GM11168 (cell line): ENCODE data around the gene KANSL1.

ENCODE experiments used
- in situ Hi-C: fragments of 300-500 bp; cut with MboI; formaldehyde crosslinking; loops from one replicate; pipeline ENCODE4 v1.12.0; 2022; ENCODE audit warnings: low sequenced_read_pairs; ENCODE audit not compliant: unreplicated experiment

KANSL1 gene

DNA sequence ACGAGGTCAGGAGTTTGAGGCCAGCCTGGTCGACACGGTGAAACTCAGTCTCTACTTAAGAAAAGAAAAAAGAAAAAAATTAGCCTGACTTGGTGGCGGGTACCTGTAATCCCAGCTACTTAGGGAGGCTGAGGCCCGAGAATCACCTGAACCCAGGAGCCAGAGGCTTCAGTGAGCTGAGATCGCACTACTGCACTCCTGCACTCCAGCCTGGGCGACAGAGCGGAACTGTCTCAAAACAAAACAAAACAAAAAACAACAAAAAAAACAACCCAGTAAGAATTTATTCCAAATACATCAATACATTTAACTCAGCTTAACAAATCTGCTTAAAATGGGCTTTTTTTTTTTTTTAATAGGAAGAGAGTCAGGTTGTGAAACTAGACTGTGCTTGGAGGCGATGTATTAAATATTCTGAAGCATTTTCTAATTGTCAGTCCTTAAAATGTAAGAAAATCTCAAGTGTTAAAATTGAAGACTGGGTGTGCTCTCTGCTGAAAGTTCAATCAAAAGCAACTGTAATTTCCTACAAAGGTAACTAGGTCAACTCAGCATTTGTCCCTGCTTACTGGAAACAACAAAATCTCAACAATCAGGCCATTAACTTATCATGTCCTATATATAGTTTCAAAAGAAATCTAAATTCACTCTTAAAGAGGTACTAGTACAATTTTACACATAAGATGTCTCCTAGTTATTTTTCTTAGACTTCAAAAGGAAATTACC, 23.2 kb downstream of the KANSL1 start:
- in situ Hi-C loops, result no loop called here

DNA sequence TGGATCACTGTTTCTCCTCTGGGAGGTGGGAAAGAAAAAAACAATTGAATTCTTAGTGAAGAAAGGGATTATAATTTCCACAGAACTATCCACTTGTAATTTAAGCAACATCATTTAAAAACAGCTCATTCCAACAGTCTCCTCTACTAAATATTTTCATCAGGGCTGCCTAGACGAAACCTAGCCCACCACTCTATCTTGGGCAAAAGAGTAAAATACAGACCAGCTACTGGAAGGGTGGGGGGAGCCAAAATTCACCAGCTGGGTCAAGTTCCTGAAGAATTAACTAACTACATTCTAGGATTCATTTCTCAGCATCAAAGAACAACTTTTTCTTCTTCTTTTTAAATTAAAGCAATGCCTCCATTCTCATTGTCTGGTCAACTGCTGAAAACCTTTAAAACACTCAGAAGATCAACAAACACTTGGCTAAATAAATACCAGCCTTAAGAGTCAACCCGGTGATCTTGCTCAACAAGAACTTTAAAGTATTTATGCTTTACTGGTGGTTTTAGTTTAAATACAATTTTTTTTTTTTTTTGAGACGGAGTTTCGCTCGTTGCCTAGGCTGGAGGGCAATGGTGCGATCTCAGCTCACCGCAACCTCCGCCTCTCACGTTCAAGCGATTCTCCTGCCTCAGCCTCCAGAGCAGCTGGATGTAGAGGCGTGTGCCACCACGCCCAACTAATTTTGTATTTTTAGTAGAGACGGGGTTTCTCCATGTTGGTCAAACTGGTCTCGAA, 25.2 kb downstream of the KANSL1 start:
- in situ Hi-C loops, result no loop called here

DNA sequence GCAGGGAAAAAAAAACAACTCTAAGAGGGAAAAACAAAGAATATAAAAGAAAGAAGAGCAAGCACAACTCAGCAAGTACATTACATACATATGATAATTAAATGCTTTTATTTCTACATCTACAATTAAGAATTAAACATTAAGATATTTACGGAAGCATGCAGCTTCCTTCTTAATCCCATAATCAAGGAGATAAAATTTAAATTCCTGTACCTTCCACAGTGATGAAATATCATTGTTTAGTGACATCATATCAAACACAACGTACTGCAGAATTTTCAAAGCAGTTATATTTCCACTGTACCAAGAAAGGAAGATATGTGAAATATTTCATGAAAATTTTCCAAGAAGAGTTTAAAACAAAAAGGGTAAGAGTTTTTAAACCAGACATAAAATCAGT, 26.0 kb downstream of the KANSL1 start:
- in situ Hi-C loops, result no loop called here

DNA sequence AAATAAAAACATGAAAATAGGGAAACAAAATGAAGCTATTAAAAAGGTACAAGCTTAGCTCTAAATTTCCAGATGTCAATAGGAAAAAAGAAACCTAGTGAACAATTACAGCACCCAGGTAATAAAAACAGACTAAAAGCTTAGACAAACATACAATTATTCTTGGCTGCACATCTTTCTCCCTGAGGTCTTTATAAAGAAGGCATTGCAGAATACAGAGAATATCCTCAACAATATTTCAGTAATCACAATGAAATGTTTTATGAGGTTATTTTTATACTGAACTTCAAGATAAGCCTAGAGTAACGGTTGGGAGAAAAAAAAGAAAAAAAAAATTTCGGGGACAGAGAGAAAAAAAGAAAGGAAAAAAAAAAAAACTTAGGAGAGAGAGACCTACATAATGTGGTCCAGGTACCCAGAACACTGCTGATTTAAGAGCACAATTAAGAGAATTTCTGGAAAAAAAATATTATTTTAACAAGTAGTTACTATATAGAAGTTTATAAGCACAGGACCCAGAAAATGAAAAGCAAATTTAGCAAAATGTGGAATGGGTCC, 26.5 kb downstream of the KANSL1 start:
- in situ Hi-C loops, result no loop called here

DNA sequence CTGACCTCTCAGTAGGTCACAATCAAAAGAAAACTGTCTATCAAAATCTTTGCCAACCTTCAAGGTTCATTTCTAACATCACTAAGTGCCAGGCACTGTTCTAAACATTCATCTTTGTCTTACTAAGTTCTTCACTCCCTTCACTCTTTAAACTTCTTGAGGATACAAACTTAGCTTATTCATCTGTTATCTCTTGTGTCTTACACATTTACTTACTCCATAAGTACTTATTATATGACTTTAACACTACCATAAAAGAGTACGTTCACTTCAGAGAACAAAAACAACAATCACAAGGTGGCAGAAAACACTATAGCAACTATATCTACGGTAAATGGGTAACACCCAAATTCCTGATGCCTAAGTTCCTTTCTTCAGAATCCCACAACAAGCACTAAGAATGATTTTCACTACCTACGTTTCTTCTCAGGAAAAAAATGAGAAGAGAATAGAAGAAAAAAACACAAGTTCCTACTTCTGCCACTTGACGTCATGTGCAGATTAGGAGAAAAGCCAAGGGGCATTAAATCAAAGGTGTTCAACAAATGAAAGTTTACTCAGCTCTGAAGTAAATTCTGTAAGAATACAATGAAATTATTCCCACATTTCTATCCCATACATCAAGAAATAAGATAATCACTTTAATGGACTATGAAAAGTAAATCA, 29.2 kb downstream of the KANSL1 start:
- in situ Hi-C loops, result no loop called here

DNA sequence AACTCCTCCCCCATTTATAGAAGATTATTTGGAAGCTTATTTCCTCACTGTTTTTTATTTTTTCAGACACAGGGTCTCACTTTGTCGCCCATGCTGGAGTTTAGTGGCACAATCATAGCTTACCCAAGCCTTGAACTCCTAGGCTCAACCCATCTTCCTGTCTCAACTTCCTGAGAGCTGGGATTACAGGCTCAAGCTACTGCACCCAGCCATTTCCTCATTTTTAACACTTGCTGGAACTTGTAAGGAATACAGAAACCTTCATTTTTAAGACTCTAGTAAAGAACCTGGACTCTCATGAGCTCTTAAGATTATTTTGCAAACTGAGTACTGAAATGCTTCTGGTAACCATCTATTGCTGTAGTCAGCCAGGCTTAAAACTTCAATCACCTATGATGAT, 29.9 kb downstream of the KANSL1 start:
- in situ Hi-C loops, result no loop called here

DNA sequence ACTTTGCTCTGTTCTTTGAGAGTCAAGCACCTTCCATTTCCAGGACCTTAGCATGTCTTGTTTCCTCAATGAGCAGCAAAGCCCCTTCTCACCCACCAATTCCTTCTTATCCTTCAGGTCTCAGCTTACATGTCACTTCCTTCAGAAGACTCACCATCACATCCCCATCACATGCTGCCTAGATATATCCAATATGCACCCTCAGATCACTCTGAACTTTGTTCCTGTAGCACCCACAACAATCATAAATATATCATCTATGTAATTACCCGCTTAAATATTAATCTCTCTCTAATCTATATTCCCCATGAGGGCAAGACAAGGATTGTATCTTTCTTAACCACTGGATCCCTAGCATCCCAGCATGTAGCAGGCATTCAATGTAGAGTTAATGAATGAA, 30.4 kb downstream of the KANSL1 start:
- in situ Hi-C loops, result no loop called here

DNA sequence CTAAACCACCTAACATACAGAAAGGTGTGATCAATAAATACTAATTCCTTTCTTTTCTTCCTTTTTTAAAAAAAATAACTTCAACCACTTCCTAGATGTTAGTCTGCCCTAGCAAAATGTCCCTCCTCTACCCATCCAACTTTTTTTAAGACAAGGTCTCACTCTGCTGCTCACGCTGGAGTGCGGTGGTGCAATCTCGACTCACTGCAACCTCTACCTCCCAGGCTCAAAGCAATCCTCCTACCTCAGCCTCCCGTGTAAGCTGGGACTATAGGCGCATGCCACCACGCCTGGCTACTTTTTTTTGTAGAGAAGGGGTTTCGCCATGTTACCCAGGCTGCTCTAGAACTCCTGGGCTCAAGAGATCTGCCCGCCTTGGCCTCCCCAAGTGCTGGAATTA, 33.1 kb downstream of the KANSL1 start:
- in situ Hi-C loops, result no loop called here

DNA sequence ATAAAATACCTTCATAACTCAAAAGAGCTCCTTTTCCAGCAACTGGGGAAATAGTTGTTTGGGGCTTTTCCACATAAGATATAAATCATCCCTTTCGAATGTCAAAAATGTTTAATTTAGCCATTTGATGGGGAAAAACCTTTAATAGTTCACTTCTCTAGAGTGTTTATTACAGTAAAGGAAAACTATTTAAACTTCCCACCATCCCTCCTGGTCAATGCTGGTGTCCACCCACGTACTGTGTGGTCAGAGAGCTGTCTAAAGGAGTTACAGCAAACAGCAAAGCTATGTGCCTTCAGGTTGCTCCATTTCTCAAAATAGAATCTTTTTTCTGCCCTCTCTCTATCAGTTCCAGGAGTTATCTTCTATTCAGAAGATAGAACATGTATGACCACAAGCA, 33.5 kb downstream of the KANSL1 start:
- in situ Hi-C loops, result no loop called here

DNA sequence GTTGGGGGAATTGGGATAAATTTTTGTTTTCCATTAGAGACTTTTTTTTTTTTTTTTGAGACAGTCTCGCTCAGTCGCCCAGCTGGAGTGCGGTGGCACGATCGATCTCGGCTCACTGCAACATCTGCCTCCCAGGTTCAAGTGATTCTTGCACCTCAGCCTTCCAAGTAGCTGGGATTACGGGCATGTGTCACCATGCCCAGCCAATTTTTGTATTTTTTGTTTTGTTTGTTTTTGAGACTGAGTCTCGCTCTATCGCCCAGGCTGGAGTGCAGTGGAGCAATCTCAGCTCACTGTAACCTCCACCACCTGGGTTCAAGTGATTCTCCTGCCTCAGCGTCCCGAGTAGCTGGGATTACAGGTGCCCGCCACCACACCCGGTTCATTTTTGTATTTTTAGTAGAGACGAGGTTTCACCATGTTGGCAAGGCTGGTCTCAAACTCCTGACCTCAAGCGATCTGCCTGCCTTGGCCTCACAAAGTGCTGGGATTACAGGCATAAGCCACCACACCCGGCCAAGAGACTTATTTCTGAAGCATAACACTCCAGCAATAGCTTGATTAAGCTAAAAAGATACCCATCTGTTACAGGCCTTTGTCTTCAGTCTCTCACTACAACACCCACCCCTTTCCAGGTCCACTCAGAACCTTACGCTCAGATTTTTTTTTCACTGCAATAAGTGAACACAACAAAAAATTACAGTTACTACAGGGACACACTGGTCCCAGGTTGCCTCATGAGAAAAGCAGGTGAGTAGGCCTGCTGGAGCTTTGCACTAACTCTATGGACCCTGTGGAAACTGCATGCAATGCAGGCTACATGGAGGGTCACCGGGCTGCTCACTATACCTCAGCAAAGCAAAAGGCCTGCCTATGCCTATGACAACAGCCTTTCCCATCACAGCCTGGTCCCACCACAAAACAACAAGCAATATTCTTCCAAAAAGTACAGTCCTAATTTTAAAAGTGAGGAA, 34.6 kb downstream of the KANSL1 start:
- in situ Hi-C loops, result no loop called here

DNA sequence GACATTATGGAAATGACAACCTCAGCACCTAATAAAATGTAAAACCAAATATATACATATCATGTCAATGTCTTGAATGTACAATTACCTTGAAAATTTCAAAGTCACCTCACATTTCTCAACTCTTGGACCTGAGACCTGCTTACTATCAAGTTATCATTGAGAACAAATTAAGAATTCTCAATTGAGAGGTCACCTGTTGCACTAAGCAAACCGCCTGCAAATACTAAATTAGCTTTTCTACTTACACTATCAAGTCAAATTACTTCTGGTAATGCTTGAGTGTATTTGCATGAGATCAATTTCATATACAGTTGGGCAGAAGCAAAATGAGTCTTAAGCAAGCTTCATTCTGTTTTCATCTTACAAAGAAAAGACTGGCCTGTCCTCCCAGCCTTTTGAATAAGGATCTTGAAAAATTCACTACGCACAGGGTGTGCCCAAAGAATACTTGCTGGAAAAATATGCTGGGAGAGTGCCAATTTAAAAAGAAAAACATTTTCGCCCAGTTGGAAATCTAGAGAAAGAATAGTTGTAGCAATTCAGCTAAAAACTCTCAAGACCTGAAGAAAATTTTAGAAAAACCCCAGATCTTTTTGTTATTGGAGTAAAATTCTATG, 35.7 kb downstream of the KANSL1 start:
- in situ Hi-C loops, result no loop called here

DNA sequence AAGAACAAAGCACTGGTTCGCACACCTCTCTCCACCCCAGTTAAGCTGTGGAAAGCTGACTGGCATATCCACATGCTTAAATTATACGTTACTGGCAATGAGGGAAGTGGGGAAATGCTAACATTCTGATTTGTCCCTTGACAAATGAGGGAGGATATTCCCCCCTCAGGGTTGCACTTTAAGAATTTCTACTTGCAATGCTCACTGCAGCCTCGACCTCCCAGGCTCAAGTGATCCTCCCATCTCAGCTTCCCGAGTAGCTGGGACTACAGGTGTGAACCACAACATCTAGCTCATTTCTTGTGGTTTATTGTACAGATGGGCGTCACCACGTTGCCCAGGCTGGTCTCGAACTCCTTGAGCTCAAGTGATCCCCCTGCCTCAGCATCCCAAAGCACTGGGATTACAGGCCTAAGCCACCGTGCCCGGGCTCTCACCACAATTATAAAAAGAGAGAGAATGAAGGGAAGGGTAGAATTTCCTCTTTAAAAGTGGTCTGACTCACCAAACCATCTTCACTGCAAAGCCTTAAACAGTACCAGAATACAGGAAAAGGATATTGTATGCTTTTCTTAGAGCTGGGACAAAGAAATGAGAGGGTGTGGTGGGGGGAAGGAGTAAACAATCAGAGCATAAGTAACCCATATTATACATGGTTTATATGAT, 38.9 kb downstream of the KANSL1 start:
- in situ Hi-C loops, result no loop called here

DNA sequence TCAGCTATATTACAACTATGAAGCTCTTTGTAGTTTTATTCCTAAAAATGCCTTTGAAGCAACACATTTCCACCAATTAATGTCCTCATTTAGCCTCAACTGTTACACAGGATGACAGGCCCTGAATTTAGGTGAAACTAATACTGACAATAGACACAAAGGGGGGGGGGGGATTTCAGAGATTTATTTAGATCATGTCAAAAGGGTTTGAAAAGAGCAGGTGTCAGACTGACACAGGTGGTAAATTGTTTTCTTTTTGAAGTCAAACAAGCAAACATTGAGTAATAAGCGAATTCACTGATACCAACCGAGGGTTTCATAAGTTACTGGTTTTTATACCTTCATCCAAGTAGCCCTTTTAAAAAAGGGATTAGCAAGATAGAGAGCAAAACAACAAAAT, 40.8 kb downstream of the KANSL1 start:
- in situ Hi-C loops, result no loop called here

DNA sequence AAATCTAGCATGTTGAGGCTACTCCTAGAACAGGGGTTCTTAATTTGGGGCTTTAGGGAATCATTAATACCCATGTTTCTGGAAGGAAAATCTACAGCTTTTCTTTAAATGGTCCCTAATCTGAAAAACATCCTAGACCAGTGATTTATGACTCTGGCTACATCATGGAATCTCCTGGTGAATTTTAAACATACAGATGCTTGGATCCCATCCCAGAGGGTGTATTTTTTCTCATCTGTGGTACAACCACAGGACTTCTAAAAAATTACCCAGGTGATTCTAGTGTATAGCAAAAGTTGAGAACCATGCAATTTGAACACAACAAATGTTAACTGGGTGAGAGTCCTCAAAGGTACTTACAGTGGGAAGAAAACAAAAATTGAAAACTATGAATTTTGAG, 41.5 kb downstream of the KANSL1 start:
- in situ Hi-C loops, result no loop called here

DNA sequence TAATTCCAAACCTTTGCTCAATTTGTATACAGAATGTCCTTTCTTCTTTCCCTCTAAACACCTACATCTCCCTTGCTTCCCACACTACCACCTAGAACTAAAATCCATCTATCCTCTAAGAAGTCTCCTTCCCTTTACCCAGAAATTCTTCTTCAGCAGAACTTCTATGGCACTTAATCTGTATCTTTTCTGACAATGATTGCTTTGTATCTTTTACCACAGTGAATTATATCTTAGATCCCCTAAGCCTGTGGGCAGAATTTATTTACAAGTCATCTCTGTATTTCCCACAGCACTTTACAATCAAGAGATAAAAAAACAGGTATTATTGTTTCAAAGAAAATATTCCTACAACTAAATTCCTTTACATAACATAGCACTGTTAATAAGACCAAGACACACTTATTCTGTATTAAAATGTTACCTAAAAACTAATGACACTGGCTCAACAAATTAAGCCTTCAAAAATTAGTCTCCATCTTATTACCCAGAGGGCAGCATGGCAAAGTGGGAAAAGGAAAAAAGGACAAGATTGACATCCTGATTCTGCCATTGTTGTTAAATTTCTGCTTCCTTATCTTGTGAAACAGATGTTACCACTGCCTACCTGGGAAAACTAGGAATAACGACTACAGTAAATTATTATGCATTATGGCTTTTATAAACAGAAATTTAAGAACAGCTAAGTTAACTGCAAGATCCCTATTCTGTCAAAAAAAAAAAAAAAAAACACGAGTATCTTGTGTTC, 42.8 kb downstream of the KANSL1 start:
- in situ Hi-C loops, result no loop called here

DNA sequence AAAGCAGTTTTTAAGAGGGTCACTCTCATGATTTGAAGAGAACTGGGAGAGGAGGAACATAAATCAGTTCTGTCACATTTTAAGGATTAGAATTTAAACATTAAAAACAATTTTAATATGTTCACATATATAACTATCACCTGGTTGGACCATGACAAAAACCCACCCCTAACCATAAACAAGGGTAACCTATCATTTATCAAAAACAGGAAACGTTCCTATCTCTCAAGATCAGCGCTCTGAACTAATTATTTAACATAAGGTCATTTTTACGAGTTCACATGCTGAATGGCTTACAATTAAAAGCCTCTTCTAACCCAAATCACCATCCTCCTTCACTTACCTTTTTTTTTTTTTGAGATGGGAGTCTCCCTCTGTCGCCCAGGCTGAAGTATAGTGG, 45.0 kb downstream of the KANSL1 start:
- in situ Hi-C loops, result loop anchor here (5.0 kb wide), 1 partner anchor 139 kb away; no protein-coding TSS in a partner anchor

DNA sequence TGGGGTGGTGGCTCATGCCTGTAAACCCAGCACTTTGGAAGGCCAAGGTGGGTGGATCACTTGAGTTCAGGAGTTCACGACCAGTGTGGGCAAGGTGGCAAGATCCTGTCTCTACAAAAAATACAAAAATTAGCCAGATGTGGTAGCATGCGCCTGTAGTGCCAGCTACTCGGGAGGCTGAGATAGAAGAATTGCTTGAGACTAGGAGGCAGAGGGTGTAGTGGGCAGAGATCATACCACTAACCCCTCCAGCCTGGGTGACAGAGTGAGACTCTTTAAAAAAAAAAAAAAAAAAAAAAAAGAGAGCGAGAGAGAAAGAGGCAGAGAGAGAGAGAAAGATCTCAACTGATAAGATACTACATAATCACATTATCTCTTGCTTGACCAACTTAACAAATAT, 45.9 kb downstream of the KANSL1 start:
- in situ Hi-C loops, result loop anchor here (5.0 kb wide), 1 partner anchor 140 kb away; no protein-coding TSS in a partner anchor

DNA sequence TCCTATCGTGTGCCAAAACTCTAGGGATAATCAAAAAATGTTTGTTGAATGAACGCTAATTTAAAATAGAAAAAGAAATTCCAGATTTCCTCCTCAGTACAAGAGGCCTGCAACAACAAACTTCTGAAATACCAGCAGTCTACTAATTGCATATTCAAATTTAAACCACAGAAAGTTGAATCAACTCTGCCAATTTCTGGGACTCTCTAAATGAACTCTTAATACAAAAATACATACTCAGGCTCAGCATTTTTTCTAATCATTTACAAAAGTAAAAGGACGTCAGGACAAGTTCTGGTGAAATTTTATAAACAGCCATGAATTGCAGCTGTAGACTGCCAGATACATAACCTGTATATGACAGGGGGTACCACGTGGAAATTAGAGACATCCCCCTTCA, 49.0 kb downstream of the KANSL1 start:
- in situ Hi-C loops, result no loop called here
